Measurements from ENCODE around the gene KIAA1217. TPM values are rescaled to one million over a fixed set of nuclear protein-coding genes. Genes with fewer than 3 reads are reported as not detected.

Gene KIAA1217
- polyA plus RNA-seq, 2 of the 4 experiments (the other 2 are of a cell fraction): 1.5 to 2.7 TPM

GRCh38 chr10:24484771-24485170 lies 275.8 kb downstream of the KIAA1217 start:
- no peak overlapping the region for H3K4me2 ChIP-seq
- POLR2A ChIA-PET: no interaction called here
- no peak overlapping the region for H3K4me3 ChIP-seq
- CTCF ChIA-PET: interaction anchor here (1.1 kb wide), 2 partner anchors 19 to 20 kb away, joined by 3 read pairs; no protein-coding TSS in a partner anchor
- H3K9me3 ChIP-seq: no peaks in the 10 kb centered on the region
- 89% methylated on average over 3 of the region's 3 CpGs for WGBS (ENCODE audit: missing lambda C conversion rate)
- TF ChIP-seq, protein P1, sequence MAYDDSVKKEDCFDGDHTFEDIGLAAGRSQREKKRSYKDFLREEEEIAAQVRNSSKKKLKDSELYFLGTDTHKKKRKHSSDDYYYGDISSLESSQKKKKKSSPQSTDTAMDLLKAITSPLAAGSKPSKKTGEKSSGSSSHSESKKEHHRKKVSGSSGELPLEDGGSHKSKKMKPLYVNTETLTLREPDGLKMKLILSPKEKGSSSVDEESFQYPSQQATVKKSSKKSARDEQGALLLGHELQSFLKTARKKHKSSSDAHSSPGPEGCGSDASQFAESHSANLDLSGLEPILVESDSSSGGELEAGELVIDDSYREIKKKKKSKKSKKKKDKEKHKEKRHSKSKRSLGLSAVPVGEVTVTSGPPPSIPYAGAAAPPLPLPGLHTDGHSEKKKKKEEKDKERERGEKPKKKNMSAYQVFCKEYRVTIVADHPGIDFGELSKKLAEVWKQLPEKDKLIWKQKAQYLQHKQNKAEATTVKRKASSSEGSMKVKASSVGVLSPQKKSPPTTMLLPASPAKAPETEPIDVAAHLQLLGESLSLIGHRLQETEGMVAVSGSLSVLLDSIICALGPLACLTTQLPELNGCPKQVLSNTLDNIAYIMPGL (CRISPR knock-in tag; IDR thresholded peaks at IDR 0.05; ENCODE audit: borderline replicate concordance): no peak
- TF ChIP-seq ZSCAN20 (CRISPR knock-in tag; IDR thresholded peaks at IDR 0.05) (no peak), NPAS2 (CRISPR knock-in tag; IDR thresholded peaks at IDR 0.05; ENCODE audit: borderline replicate concordance) (no peak), MAFK (IDR thresholded peaks at IDR 0.05; ENCODE audit: partially characterized antibody) (no peak)
- H3K4me1 ChIP-seq: peaks cover 19% of the 10 kb centered on the region; the same call in 2 of the 3 replicates
- ATAC-seq: no peak
- DNase-seq (ENCODE audit: low read depth in 1 of 2, low spot score in 1 of 2): no peak
- H3K27ac ChIP-seq: peak overlapping the region in 1 of 2 experiments; percentile 45; a peak in 1 of 6 replicates
- no peak for FAIRE-seq

GRCh38 chr10:24485304-24485703 lies 276.4 kb downstream of the KIAA1217 start:
- H3K4me2 ChIP-seq: no peak overlapping the region
- ChIA-PET POLR2A (no interaction called here), CTCF (interaction anchor here (1.1 kb wide), 1 partner anchor 20 kb away, joined by 3 read pairs; no protein-coding TSS in a partner anchor)
- ATAC-seq (no peak), DNase-seq (ENCODE audit: low read depth in 1 of 2, low spot score in 1 of 2) (no peak), FAIRE-seq (no peak)
- no peak for TF ChIP-seq BHLHE40 (IDR thresholded peaks at IDR 0.05; ENCODE audit: low read depth, low read length)
- no peak for TF ChIP-seq HES2 (IDR thresholded peaks at IDR 0.05)
- TF ChIP-seq, protein P2, sequence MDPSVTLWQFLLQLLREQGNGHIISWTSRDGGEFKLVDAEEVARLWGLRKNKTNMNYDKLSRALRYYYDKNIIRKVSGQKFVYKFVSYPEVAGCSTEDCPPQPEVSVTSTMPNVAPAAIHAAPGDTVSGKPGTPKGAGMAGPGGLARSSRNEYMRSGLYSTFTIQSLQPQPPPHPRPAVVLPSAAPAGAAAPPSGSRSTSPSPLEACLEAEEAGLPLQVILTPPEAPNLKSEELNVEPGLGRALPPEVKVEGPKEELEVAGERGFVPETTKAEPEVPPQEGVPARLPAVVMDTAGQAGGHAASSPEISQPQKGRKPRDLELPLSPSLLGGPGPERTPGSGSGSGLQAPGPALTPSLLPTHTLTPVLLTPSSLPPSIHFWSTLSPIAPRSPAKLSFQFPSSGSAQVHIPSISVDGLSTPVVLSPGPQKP (IDR thresholded peaks at IDR 0.05; ENCODE audit: low read depth, low read length): no peak
- TF ChIP-seq HOXB5 (CRISPR knock-in tag; IDR thresholded peaks at IDR 0.05): no peak
- TF ChIP-seq MAZ (IDR thresholded peaks at IDR 0.05; ENCODE audit: borderline replicate concordance, low read depth, low read length): no peak
- TF ChIP-seq JUN (IDR thresholded peaks at IDR 0.05): no peak
- TF ChIP-seq BCL3 (IDR thresholded peaks at IDR 0.05): no peak
- TF ChIP-seq ZFP36 (IDR thresholded peaks at IDR 0.05; ENCODE audit: borderline replicate concordance, partially characterized antibody): no peak
- TF ChIP-seq RCOR1 (IDR thresholded peaks at IDR 0.05; ENCODE audit: low read depth, low read length): no peak
- TF ChIP-seq, protein P3, sequence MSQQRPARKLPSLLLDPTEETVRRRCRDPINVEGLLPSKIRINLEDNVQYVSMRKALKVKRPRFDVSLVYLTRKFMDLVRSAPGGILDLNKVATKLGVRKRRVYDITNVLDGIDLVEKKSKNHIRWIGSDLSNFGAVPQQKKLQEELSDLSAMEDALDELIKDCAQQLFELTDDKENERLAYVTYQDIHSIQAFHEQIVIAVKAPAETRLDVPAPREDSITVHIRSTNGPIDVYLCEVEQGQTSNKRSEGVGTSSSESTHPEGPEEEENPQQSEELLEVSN (IDR thresholded peaks at IDR 0.05; ENCODE audit: borderline replicate concordance, low read depth): no peak
- TF ChIP-seq PBX3 (IDR thresholded peaks at IDR 0.05): no peak
- no peak for TF ChIP-seq REST (IDR thresholded peaks at IDR 0.05)
- TF ChIP-seq HEYL (CRISPR knock-in tag; IDR thresholded peaks at IDR 0.05): no peak
- peaks cover 19% of the 10 kb centered on the region; the same call in 2 of the 3 replicates for H3K4me1 ChIP-seq
- no peaks in the 10 kb centered on the region for H3K9me3 ChIP-seq
- 87% methylated on average over 5 of the region's 5 CpGs for WGBS (ENCODE audit: missing lambda C conversion rate)
- no peak overlapping the region for H3K27ac ChIP-seq
- no peak overlapping the region for H3K4me3 ChIP-seq
